ENCODE results near the gene STPG2.

The STPG2 gene

DNA sequence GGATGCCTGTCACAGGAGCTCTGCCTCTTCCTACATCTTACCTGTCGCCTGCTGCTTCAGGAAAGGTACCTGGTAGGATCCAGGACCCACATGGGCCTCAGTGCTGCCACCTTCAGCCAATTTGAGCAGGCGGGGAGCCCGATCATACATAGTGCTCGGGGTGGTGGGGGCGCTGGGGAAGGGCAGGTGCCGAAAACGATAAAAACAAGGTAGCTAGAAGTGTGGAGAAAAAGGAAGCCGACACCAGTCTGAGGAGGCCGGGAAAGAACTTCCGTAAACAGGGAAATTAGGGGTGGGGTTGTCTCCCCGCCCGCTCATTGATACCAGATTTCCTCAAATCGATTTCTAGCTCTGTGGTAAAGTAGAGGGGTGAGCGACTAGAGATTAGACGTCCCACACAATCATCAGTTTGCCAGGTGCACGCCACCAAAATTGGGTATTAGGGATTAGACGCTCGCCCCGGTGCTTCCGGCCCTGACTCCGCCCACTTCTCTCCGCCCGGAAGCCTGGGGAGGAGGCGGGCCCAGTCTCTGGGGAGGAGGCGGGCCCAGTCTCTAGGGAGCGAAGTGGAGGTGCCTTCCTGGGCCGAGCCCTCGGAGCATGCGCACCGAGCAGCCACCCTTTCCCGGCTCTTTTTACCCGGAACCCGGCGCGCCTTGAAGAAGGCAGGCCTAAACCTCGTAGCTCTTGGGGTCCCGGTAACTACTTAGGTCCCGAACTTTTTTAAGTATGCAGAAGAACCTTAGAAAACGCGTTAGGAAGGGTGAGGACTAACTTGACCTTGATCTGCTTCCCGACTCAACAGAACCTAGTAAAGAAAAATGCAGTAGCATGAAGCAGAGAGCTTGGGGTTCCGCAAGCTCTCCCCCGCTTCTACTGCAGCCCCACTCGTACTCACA, at the start of gene STPG2:
Gene STPG2 (minus strand): TSS at position 476 of the 899 bp plus-strand sequence.
- peak within 1 kb of the TSS; percentile 68 for H3K4me3 ChIP-seq (ENCODE audit: low read length)
- no peaks in the 10 kb centered on the region for H3K36me3 ChIP-seq (replicated peaks; ENCODE audit: insufficient read depth, low read length)
- TF ChIP-seq EZH2phosphoT487 (IDR thresholded peaks at IDR 0.05; ENCODE audit: low read length) (no peak), CTCF (IDR thresholded peaks at IDR 0.05; ENCODE audit: low read length) (peak; percentile 86)
- H2AFZ ChIP-seq (ENCODE audit: low read length) = peak within 1 kb of the TSS; percentile 95
- peak; percentile 96 for DNase-seq
- peak within 1 kb of the TSS; percentile 87 for H3K27ac ChIP-seq (ENCODE audit: low read length)
- no peaks in the 10 kb centered on the region for H3K9me2 ChIP-seq (replicated peaks; ENCODE audit: insufficient read depth, low read length)
- H3K27me3 ChIP-seq (replicated peaks; ENCODE audit: insufficient read depth, low read length) = no peaks in the 10 kb centered on the region
- peaks cover 11% of the 10 kb centered on the region; the same call in 1 of the 2 replicates for H3K4me1 ChIP-seq (ENCODE audit: low read length)
- peak within 1 kb of the TSS; percentile 82 for H3K4me2 ChIP-seq (ENCODE audit: low read depth, low read length)
- no peaks in the 10 kb centered on the region for H3K79me2 ChIP-seq (ENCODE audit: low read length)
- H3K9ac ChIP-seq (ENCODE audit: low read length) = peak within 1 kb of the TSS; percentile 70
- peaks cover 11% of the 10 kb centered on the region for H3F3A ChIP-seq (ENCODE audit: insufficient read depth, low read length)
- no peaks in the 10 kb centered on the region for H4K20me1 ChIP-seq (ENCODE audit: insufficient read depth, low read length)
- H3K9me3 ChIP-seq (replicated peaks; ENCODE audit: insufficient read depth, low read length) = no peaks in the 10 kb centered on the region

DNA sequence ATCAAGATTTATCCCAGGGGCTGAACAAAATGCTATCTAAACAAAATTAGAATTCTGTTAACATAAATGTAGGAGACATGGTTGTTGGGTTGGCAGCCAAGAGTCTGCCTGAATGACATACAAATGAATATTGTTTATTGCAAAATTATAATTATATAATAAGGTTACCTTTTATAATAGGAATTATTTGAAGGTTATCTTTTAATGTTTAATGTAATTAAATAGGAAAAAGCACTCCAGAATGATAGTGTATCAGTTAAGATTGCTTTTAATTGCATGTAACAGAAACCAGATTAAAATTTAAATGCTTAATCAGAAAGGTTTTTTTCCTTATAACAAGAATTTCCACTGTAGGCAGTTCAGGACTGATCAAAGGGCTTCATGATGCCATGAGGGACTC, 42.0 kb upstream of the STPG2 start:
- no peak overlapping the region for H3K4me2 ChIP-seq (ENCODE audit: low read depth, low read length)
- no peak overlapping the region for H2AFZ ChIP-seq (ENCODE audit: low read length)
- H3K9ac ChIP-seq (ENCODE audit: low read length) = no peak overlapping the region
- no peaks in the 10 kb centered on the region for H3K9me2 ChIP-seq (replicated peaks; ENCODE audit: insufficient read depth, low read length)
- no peaks in the 10 kb centered on the region for H3K79me2 ChIP-seq (ENCODE audit: low read length)
- no peak for TF ChIP-seq EZH2phosphoT487 (IDR thresholded peaks at IDR 0.05; ENCODE audit: low read length)
- no peak for TF ChIP-seq EZH2 (optimal IDR thresholded peaks at IDR 0.05; ENCODE audit: low read depth, low read length)
- no peak for TF ChIP-seq CTCF (IDR thresholded peaks at IDR 0.05; ENCODE audit: low read length)
- H3K4me1 ChIP-seq (ENCODE audit: low read length) = no peaks in the 10 kb centered on the region
- no peak overlapping the region for H3K4me3 ChIP-seq (ENCODE audit: low read length)
- H3K27ac ChIP-seq (ENCODE audit: low read length) = no peak overlapping the region
- H3K36me3 ChIP-seq (replicated peaks; ENCODE audit: insufficient read depth, low read length) = no peaks in the 10 kb centered on the region
- no peaks in the 10 kb centered on the region for H3K9me3 ChIP-seq (replicated peaks; ENCODE audit: insufficient read depth, low read length)
- no peak for DNase-seq
- H4K20me1 ChIP-seq (ENCODE audit: insufficient read depth, low read length) = no peaks in the 10 kb centered on the region
- H3F3A ChIP-seq (ENCODE audit: insufficient read depth, low read length) = no peaks in the 10 kb centered on the region
- H3K27me3 ChIP-seq (replicated peaks; ENCODE audit: insufficient read depth, low read length) = no peaks in the 10 kb centered on the region

DNA sequence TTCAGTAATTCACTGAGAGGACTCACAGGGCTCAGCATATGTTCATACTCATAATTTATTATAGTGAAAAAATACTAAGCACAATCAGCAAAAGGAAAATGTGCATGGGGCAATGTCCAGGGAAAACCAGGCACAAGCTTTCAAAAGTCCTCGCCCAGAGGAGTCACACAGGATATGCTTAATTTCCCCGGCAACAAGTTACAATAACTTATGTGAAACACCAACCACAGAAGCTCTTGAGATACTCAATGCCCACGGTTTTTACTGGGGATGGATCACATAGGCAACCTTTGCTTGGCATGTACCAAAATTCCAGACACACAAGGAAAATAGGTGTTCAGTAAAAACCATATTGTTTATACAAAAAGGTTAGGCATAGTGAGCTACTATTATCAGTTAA, 38.5 kb upstream of the STPG2 start:
- Histone ChIP-seq H4K20me1 (ENCODE audit: insufficient read depth, low read length) (no peaks in the 10 kb centered on the region), H2AFZ (ENCODE audit: low read length) (no peak overlapping the region), H3K4me2 (ENCODE audit: low read depth, low read length) (no peak overlapping the region), H3K9me3 (replicated peaks; ENCODE audit: insufficient read depth, low read length) (no peaks in the 10 kb centered on the region), H3K27me3 (replicated peaks; ENCODE audit: insufficient read depth, low read length) (no peaks in the 10 kb centered on the region), H3K9ac (ENCODE audit: low read length) (no peak overlapping the region), H3K4me1 (ENCODE audit: low read length) (no peaks in the 10 kb centered on the region), H3K36me3 (replicated peaks; ENCODE audit: insufficient read depth, low read length) (no peaks in the 10 kb centered on the region), H3K4me3 (ENCODE audit: low read length) (no peak overlapping the region), H3K79me2 (ENCODE audit: low read length) (no peaks in the 10 kb centered on the region), H3K27ac (ENCODE audit: low read length) (no peak overlapping the region), H3F3A (ENCODE audit: insufficient read depth, low read length) (no peaks in the 10 kb centered on the region), H3K9me2 (replicated peaks; ENCODE audit: insufficient read depth, low read length) (no peaks in the 10 kb centered on the region)
- TF ChIP-seq EZH2 (optimal IDR thresholded peaks at IDR 0.05; ENCODE audit: low read depth, low read length) = no peak
- TF ChIP-seq EZH2phosphoT487 (IDR thresholded peaks at IDR 0.05; ENCODE audit: low read length) = no peak
- no peak for TF ChIP-seq CTCF (IDR thresholded peaks at IDR 0.05; ENCODE audit: low read length)
- no peak for DNase-seq
